Spleen (tissue), 11 donors: ENCODE data around the gene OR2C3. TPM values are rescaled to one million over a fixed set of nuclear protein-coding genes. Genes with fewer than 3 reads are reported as not detected.

Source experiments
- DNase-seq: peaks from one replicate; pipeline ENCODE4 v3.0.0-alpha.2; 2020
- H3K27ac ChIP-seq, 8 donors: fragments of 200-600 bp; sonication (generic) in 7 of 8; 1 replicate in 4 of 8; 2 replicates in 4 of 8; pipeline versions ENCODE4 v1.5.0 to v1.8.0; 2016 to 2021; ENCODE audit warnings: inconsistent platforms in 4 of 8, mild to moderate bottlenecking in 4 of 8, moderate library complexity in 1 of 8
- H3K27me3 ChIP-seq, 7 donors: fragments of 200-600 bp; sonication (generic) in 6 of 7; replicated peaks in 1 of 7; 1 replicate in 4 of 7; 2 replicates in 3 of 7; pipeline versions ENCODE4 v1.5.0 to v1.8.0; 2016 to 2021; ENCODE audit warnings: inconsistent platforms in 3 of 7, mild to moderate bottlenecking in 1 of 7
- H3K36me3 ChIP-seq, 6 donors: fragments of 200-600 bp; sonication (generic) in 5 of 6; 1 replicate in 4 of 6; 2 replicates in 2 of 6; pipeline versions ENCODE4 v1.5.0 to v1.8.0; 2016 to 2021; ENCODE audit warnings: inconsistent platforms in 2 of 6
- H3K4me1 ChIP-seq, 6 donors: fragments of 200-600 bp; sonication (generic) in 5 of 6; 1 replicate in 3 of 6; 2 replicates in 3 of 6; pipeline versions ENCODE4 v1.5.0 to v1.8.0; 2016 to 2021; ENCODE audit warnings: inconsistent platforms in 3 of 6
- H3K4me3 ChIP-seq, 8 donors: fragments of 200-600 bp; sonication (generic) in 7 of 8; 1 replicate in 4 of 8; 2 replicates in 4 of 8; pipeline versions ENCODE4 v1.5.0 to v1.8.0; 2016 to 2021; ENCODE audit warnings: inconsistent platforms in 4 of 8, mild to moderate bottlenecking in 4 of 8, moderate library complexity in 2 of 8
- H3K9me3 ChIP-seq, 8 donors: fragments of 200-600 bp; sonication (generic) in 7 of 8; 1 replicate in 4 of 8; 2 replicates in 4 of 8; pipeline versions ENCODE4 v1.5.0 to v1.8.0; 2016 to 2021; ENCODE audit warnings: inconsistent platforms in 4 of 8
- POLR2A ChIP-seq, 3 donors: fragments of 450-650 bp; IDR thresholded peaks; one replicate each; pipeline ENCODE4 v1.5.1; 2017; ENCODE audit warnings: antibody characterized with exemption in 3 of 3, mild to moderate bottlenecking in 1 of 3
- POLR2AphosphoS5 ChIP-seq, 3 donors: sonication (generic); formaldehyde crosslinking; IDR thresholded peaks; one replicate each; pipeline ENCODE4 v1.5.1; 2017; ENCODE audit warnings: antibody characterized with exemption in 3 of 3
- WGBS, 5 donors: extraction: QIAGEN DNeasy Blood & Tissue Kit in 3 of 5; methylation state at CpG; one replicate each; pipeline versions ENCODE4 v1.1.5 to v1.1.7; 2013 to 2018; 5-methylcytosine and 5-hydroxymethylcytosine counted together
- intact Hi-C: fragments of 100-400 bp; cut with DNase I; formaldehyde crosslinking; loops from one replicate; pipeline ENCODE4 v1.15.0; 2023; ENCODE audit warnings: low total_unique reads
- polyA plus RNA-seq, 3 donors: library from polyadenylated mRNA; stranded (reverse); fragments of 200-250 nt; gene quantifications; one replicate each; pipeline ENCODE4 v1.2.1, GENCODE V29; 2013
- total RNA-seq, 7 donors: library from RNA; depleted of rRNA in 3 of 7; stranded (reverse); fragments of >200 nt in 3 of 7; fragmentation: NEBNext Ultra II Directional in 4 of 7; extraction: Animal tissue kit (Norgen Biotek cat#: 25700) in 4 of 7; gene quantifications; one replicate each; pipeline versions ENCODE4 v1.1.0 to v1.2.1, GENCODE V29; 2016 to 2021
- TF ChIP-seq, protein P1 (sequence below), 11 experiments: fragments of 200-600 bp in 7 of 11; fragments of 450-650 bp in 4 of 11; sonication (generic) in 4 of 11; IDR thresholded peaks in 8 of 11; conservative IDR thresholded peaks in 3 of 11; 1 replicate in 7 of 11; 2 replicates in 4 of 11; pipeline versions ENCODE4 v1.4.0 to v1.8.0; 2016 to 2021; ENCODE audit warnings: antibody characterized with exemption in 11 of 11, inconsistent platforms in 4 of 11, mild to moderate bottlenecking in 1 of 11
- donor health status: healthy with polysubstance abuse.
- donor health status: DM: no; HTN: no; CAD: no; lungs with moderate emphysema.
- donor health status: DM: no; HTN: no; CAD: no.
- donor health status: Bipolar disorder and iron deficiency.
- donor health status: healthy.
- donor health status: DM: no; HTN: no; CAD: no.
- donor health status: DM: yes; HTN: yes; CAD: no.

OR2C3 gene
- total and polyA plus RNA-seq, 10 donors, result under 0.01 to 0.26 (median 0.06) TPM; not detected in 5

- H3K9me3 ChIP-seq, result no peaks in the 10 kb centered on the region
- WGBS, 5 donors, result 25 to 89% (median 57%) methylated on average over 3 of the region's 3 CpGs
- H3K27me3 ChIP-seq, result no peaks in the 10 kb centered on the region
- H3K4me3 ChIP-seq, result no peak overlapping the region
- no peak for DNase-seq
- intact Hi-C loops, result no loop called here
- no peaks in the 10 kb centered on the region for H3K4me1 ChIP-seq
- no peaks in the 10 kb centered on the region for H3K36me3 ChIP-seq
- TF ChIP-seq POLR2A (IDR thresholded peaks at IDR 0.05) (no peak), POLR2AphosphoS5 (IDR thresholded peaks at IDR 0.05) (no peak)
- TF ChIP-seq, protein P1, sequence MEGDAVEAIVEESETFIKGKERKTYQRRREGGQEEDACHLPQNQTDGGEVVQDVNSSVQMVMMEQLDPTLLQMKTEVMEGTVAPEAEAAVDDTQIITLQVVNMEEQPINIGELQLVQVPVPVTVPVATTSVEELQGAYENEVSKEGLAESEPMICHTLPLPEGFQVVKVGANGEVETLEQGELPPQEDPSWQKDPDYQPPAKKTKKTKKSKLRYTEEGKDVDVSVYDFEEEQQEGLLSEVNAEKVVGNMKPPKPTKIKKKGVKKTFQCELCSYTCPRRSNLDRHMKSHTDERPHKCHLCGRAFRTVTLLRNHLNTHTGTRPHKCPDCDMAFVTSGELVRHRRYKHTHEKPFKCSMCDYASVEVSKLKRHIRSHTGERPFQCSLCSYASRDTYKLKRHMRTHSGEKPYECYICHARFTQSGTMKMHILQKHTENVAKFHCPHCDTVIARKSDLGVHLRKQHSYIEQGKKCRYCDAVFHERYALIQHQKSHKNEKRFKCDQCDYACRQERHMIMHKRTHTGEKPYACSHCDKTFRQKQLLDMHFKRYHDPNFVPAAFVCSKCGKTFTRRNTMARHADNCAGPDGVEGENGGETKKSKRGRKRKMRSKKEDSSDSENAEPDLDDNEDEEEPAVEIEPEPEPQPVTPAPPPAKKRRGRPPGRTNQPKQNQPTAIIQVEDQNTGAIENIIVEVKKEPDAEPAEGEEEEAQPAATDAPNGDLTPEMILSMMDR (IDR thresholded peaks at IDR 0.05 in 8 of 11, conservative IDR thresholded peaks at IDR 0.05 in 3 of 11), result no peak
- peak overlapping the region in 4 of 8 donors; percentile 72 to 76 (median 75) for H3K27ac ChIP-seq
These were observed 35.4 kb downstream of the OR2C3 start for GRCh38 chr1:247500865-247501264.

DNA sequence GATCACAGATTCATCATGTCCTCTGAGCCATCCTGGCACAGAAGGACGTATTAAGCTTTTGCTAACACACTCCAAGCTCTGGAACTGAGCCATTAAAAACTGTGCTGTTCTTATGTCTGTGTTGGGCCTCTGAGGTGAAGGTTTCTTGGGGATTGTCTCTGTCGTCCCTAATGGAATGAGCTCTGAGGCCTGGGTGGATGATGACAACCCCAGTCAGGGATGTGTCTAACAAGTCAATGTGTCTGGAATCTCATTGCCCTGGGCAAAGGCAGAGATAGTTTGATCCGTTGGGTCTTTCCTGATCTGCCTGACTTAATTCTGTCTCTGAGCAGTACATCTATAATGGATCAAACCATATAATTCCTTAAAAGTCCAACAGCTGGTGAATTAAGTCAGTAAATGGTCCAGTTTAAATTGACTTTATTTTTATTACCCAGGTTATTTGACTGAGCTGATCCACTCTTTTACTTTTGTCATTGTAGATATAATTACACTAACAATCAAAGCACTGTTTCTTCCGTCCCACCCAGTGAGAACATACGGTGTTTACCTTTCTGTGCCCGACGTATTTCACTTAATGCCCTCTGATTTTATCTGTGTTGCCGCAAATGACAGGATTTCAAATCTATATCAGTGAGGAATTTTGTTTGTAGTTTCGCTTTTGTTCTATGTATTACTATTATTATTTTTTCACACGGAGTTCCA lies 39.5 kb downstream of the OR2C3 start:
- WGBS, 5 donors, result 80 to 91% (median 86%) methylated on average over 10 of the region's 10 CpGs
- H3K27ac ChIP-seq, result no peak overlapping the region
- DNase-seq, result no peak
- H3K9me3 ChIP-seq, result no peaks in the 10 kb centered on the region
- no peak overlapping the region for H3K4me3 ChIP-seq
- H3K36me3 ChIP-seq, result no peaks in the 10 kb centered on the region
- TF ChIP-seq, protein P1 (IDR thresholded peaks at IDR 0.05 in 8 of 11, conservative IDR thresholded peaks at IDR 0.05 in 3 of 11), result no peak
- H3K27me3 ChIP-seq, result no peaks in the 10 kb centered on the region
- intact Hi-C loops, result no loop called here
- no peaks in the 10 kb centered on the region for H3K4me1 ChIP-seq

- no peaks in the 10 kb centered on the region for H3K36me3 ChIP-seq
- no peaks in the 10 kb centered on the region for H3K27me3 ChIP-seq
- no peaks in the 10 kb centered on the region for H3K4me1 ChIP-seq
- DNase-seq, result no peak
- TF ChIP-seq, protein P1 (IDR thresholded peaks at IDR 0.05 in 8 of 11, conservative IDR thresholded peaks at IDR 0.05 in 3 of 11), result no peak
- no peak for TF ChIP-seq POLR2A (IDR thresholded peaks at IDR 0.05)
- no peak for TF ChIP-seq POLR2AphosphoS5 (IDR thresholded peaks at IDR 0.05)
- H3K27ac ChIP-seq, result peak overlapping the region in 2 of 8 donors; percentile 59 to 60
- H3K9me3 ChIP-seq, result no peaks in the 10 kb centered on the region
- intact Hi-C loops, result no loop called here
- 20 to 45% (median 25%) methylated on average over 2 of the region's 2 CpGs for WGBS, 5 donors
- H3K4me3 ChIP-seq, result no peak overlapping the region
These were observed 41.5 kb downstream of the OR2C3 start for GRCh38 chr1:247494767-247495166.

GRCh38 chr1:247493106-247493505 lies 43.1 kb downstream of the OR2C3 start:
- WGBS, 5 donors, result 66 to 79% (median 76%) methylated on average over 1 of the region's 1 CpG
- DNase-seq, result no peak
- no peaks in the 10 kb centered on the region for H3K9me3 ChIP-seq
- H3K4me1 ChIP-seq, result no peaks in the 10 kb centered on the region
- H3K36me3 ChIP-seq, result no peaks in the 10 kb centered on the region
- no peak overlapping the region for H3K4me3 ChIP-seq
- H3K27ac ChIP-seq, result no peak overlapping the region
- intact Hi-C loops, result no loop called here
- TF ChIP-seq POLR2A (IDR thresholded peaks at IDR 0.05) (no peak), POLR2AphosphoS5 (IDR thresholded peaks at IDR 0.05) (no peak)
- TF ChIP-seq, protein P1 (IDR thresholded peaks at IDR 0.05 in 8 of 11, conservative IDR thresholded peaks at IDR 0.05 in 3 of 11), result no peak
- no peaks in the 10 kb centered on the region for H3K27me3 ChIP-seq
